IPS-18a (cell line): ENCODE measurements around the gene EXOC2.
"Not testable (repeated sequence)": the region's sequence is repeated elsewhere in the genome, so short reads cannot be mapped to it uniquely, and the experiment has no call there.

Source experiments
- H3K27ac ChIP-seq: one replicate; pipeline ENCODE4 v1.5.1; 2013; ENCODE audit warnings: low read length
- H3K27me3 ChIP-seq: one replicate; pipeline ENCODE4 v1.6.1; 2013; ENCODE audit warnings: mild to moderate bottlenecking, low read length; ENCODE audit not compliant: control insufficient read depth, insufficient read depth
- H3K36me3 ChIP-seq: one replicate; pipeline ENCODE4 v1.6.1; 2013; ENCODE audit warnings: low read depth, low read length; ENCODE audit not compliant: control insufficient read depth
- H3K4me1 ChIP-seq: one replicate; pipeline ENCODE4 v1.6.1; 2013; ENCODE audit warnings: low read depth, low read length; ENCODE audit not compliant: control insufficient read depth
- H3K4me3 ChIP-seq: one replicate; pipeline ENCODE4 v1.5.1; 2013; ENCODE audit warnings: low read length
- H3K9ac ChIP-seq: one replicate; pipeline ENCODE4 v1.6.1; 2013; ENCODE audit warnings: mild to moderate bottlenecking, low read length, moderate library complexity
- H3K9me3 ChIP-seq: one replicate; pipeline ENCODE4 v1.6.1; 2013; ENCODE audit warnings: low read depth, low read length; ENCODE audit not compliant: control insufficient read depth

The EXOC2 gene

DNA sequence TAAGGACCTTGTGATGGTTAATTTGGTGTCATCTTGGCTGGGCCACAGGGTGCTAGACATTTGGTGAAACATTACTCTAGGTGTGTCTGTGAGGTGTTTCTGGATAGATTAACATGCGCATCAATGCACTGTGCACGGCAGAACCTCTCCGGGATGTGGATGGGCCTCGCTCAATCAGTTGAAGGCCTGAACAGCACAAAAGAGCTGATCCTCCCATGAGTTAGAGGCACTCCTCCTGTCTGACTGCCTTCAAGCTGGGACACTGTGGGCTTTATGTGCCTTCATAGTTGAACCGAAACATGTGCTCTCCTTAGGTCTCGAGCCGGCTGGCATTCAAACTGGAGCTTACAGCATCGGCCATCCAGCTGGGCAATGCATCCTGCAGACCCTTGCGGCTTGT lies 124.9 kb downstream of the EXOC2 start:
- Histone ChIP-seq H3K27ac (no peak overlapping the region), H3K9me3 (no peaks in the 10 kb centered on the region), H3K9ac (no peak overlapping the region), H3K4me1 (no peaks in the 10 kb centered on the region), H3K4me3 (no peak overlapping the region), H3K36me3 (peaks cover 11% of the 10 kb centered on the region), H3K27me3 (no peaks in the 10 kb centered on the region)

DNA sequence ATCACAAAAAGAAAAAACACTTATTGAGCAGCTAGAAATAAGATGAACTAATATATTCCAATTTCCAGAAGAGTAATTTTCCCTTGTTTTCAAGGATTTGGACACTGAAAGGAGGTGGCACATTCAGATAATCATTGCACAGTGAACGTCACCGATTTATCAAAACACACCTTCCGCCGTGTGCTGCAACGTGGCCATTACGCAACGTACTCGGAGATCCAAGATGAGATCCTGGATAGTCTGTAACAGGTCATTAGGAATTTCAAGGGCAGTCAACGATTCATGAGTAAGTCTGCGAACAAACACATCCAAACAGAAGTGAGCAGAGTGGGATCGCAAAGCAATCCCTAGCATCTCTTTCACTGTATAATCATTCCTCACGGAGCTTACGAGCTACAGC lies 129.1 kb downstream of the EXOC2 start:
- H3K27ac ChIP-seq, result no peak overlapping the region
- H3K27me3 ChIP-seq, result no peaks in the 10 kb centered on the region
- H3K9ac ChIP-seq, result no peak overlapping the region
- no peaks in the 10 kb centered on the region for H3K4me1 ChIP-seq
- no peak overlapping the region for H3K4me3 ChIP-seq
- no peaks in the 10 kb centered on the region for H3K9me3 ChIP-seq
- H3K36me3 ChIP-seq, result peaks cover 24% of the 10 kb centered on the region

DNA sequence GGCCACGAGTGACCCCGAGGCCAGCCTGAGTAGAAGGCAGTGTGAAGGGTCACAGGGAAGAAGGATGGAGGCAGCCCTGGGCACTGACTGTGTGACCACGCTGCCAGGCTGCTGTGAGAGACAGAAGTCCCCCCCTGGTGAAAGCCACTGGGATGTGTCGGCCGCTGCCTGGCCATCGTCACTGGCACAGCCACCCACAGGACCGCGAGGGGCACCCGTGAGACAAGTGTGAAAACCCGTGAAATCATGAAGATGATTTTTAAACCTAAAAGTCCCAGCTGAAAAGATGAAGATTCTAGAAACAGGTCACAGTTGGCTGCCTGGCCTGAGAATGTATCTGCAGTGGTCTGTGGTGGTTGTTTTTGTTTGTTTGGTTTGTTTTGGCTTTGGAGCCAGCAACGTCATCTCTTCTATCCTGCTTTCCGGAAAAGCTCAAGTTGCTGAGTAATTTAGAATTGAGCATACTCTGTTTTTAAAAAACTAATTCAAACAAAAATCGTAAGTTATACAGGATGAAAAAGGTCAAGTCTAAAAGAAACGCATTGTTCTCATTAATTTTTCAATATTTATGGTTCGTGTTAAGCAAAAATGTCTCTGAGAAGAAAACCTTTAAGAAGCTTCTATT lies 130.8 kb downstream of the EXOC2 start:
- H3K4me1 ChIP-seq, result no peaks in the 10 kb centered on the region
- H3K27ac ChIP-seq, result no peak overlapping the region
- H3K4me3 ChIP-seq, result no peak overlapping the region
- H3K9ac ChIP-seq, result no peak overlapping the region
- H3K36me3 ChIP-seq, result peaks cover 24% of the 10 kb centered on the region
- no peaks in the 10 kb centered on the region for H3K27me3 ChIP-seq
- H3K9me3 ChIP-seq, result no peaks in the 10 kb centered on the region

DNA sequence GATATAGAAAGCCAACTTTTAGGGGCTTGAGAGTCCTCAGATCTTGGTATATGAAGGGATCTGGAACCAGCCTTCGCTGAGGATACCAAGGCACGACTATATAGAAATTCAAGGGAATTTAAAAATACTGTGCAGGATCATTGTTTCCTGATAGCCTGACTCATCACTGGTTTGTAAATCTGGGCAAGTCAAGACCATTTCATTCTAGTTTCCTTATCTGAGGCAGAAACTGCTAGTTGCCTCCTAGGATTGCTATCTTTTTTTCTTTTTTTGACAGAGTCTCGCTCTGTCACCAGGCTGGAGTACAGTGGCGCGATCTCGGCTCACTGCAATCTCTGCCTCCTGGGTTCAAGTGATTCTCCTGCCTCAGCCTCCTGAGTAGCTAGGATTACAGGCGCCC lies 131.6 kb downstream of the EXOC2 start:
- H3K27me3 ChIP-seq, H3K27ac ChIP-seq, H3K4me3 ChIP-seq, H3K4me1 ChIP-seq, H3K9me3 ChIP-seq, H3K9ac ChIP-seq: not testable (repeated sequence)
- peaks cover 25% of the 10 kb centered on the region for H3K36me3 ChIP-seq

DNA sequence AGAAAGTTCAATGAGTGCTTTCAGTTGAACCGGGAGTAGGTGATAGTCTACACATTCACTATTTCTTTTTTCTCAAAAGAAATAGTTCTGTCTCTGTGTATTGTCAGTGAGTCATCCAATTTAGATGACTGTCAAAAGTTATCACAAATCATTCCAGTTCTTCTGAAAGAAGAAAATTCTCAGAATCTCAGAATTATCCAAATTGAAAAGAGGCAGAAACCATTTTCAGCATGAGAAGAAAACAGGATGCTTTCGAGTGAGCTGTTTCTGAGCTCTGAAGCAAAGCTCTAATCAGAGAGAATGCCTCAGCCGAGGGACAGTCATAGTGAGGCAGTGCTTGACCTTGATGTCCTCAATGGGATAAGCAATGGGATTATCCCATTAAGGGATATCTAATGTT lies 134.0 kb downstream of the EXOC2 start:
- H3K4me1 ChIP-seq, result no peaks in the 10 kb centered on the region
- no peaks in the 10 kb centered on the region for H3K27me3 ChIP-seq
- no peak overlapping the region for H3K9ac ChIP-seq
- H3K9me3 ChIP-seq, result no peaks in the 10 kb centered on the region
- no peak overlapping the region for H3K4me3 ChIP-seq
- H3K27ac ChIP-seq, result no peak overlapping the region
- peaks cover 30% of the 10 kb centered on the region for H3K36me3 ChIP-seq

DNA sequence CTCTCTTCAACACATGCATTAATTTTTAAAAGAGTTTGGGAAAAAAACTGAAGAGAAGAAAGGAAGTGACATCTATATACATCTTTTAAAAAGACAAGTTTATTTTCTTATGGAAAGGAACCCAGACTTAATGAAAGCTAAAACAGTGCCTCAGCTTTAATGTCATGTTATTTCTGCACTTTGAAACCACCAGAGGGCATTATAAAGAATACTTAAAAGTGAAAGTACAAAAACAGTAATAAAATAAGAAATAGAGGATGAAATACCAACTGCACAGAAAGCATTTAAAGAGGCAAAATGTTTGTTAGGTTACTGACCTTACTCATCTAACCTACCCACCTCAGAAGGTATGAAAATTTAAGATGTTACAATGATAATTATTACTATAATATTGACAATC lies 134.8 kb downstream of the EXOC2 start:
- H3K36me3 ChIP-seq, result peaks cover 33% of the 10 kb centered on the region
- no peaks in the 10 kb centered on the region for H3K9me3 ChIP-seq
- H3K9ac ChIP-seq, result no peak overlapping the region
- H3K4me1 ChIP-seq, result no peaks in the 10 kb centered on the region
- no peaks in the 10 kb centered on the region for H3K27me3 ChIP-seq
- no peak overlapping the region for H3K4me3 ChIP-seq
- no peak overlapping the region for H3K27ac ChIP-seq

DNA sequence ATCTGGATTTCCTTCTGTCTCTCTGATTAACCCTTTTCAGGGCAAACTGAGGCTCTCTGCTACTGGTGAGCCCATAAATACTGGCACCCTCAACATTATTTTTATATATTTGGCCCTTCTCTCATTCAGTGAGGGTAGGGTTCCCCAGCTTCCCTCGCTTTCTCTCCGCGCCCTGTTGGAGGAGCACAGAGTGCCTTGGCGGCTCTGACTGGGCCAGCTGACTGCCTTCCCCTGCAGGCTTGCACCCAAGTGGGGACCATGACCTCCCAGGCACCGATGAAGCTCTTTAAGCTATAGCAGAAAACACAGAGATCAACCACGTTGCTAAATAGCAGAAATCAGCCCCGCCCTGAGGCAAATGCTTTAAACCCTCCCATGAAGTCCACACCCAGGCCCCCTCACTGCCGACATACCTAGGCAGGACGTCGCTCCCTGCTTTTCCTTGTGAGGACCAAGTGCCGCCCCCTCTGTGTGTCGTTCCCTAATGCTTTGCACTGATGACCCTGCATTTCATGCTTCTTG lies 141.0 kb downstream of the EXOC2 start:
- Histone ChIP-seq H3K9me3 (no peaks in the 10 kb centered on the region), H3K4me1 (peaks cover 15% of the 10 kb centered on the region), H3K9ac (no peak overlapping the region), H3K27ac (no peak overlapping the region), H3K27me3 (no peaks in the 10 kb centered on the region), H3K4me3 (no peak overlapping the region), H3K36me3 (peaks cover 26% of the 10 kb centered on the region)

DNA sequence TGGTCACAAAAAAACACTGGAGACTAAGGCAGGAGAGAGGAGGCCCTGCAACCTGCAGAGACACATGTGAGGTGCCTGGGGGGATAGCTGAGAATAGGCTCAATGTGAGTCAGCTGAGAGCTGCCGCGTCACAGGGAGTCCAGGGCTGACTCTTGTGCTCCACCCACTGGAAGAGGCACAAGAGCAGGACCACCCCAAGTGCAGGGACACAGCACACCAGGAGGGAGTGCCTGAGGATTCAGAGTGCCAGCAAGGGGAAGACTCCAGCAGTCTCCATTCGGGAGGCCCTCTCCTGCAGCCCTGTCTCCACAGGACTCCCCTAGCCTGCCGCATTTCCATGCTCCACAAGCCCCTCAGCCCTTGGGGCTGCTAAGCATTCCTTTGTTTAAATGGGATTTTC lies 141.5 kb downstream of the EXOC2 start:
- H3K4me1 ChIP-seq, result peaks cover 15% of the 10 kb centered on the region
- no peak overlapping the region for H3K9ac ChIP-seq
- no peak overlapping the region for H3K27ac ChIP-seq
- no peaks in the 10 kb centered on the region for H3K27me3 ChIP-seq
- H3K9me3 ChIP-seq, result no peaks in the 10 kb centered on the region
- H3K36me3 ChIP-seq, result peaks cover 25% of the 10 kb centered on the region
- no peak overlapping the region for H3K4me3 ChIP-seq

DNA sequence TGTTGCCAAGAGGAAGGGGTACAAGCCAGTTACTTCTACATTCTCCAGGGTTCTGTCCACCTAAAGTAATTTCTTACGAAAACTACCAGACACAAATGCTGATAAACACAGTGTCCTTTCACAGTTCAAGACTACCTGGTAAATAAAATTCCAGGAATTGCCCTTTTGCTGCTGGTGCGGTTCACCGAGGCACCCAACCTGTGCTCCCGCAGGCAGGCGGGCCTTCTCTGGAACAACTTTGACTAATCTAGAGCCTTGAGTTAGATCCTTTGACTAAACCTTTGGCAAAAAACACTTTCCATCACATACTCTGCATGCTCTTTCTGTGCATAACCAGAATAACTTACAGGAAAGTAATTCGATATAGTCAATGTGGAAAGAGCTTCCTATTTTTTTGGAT lies 143.0 kb downstream of the EXOC2 start:
- Histone ChIP-seq H3K9ac (no peak overlapping the region), H3K4me3 (no peak overlapping the region), H3K36me3 (peaks cover 12% of the 10 kb centered on the region), H3K27ac (no peak overlapping the region), H3K9me3 (no peaks in the 10 kb centered on the region), H3K4me1 (peaks cover 15% of the 10 kb centered on the region), H3K27me3 (no peaks in the 10 kb centered on the region)

DNA sequence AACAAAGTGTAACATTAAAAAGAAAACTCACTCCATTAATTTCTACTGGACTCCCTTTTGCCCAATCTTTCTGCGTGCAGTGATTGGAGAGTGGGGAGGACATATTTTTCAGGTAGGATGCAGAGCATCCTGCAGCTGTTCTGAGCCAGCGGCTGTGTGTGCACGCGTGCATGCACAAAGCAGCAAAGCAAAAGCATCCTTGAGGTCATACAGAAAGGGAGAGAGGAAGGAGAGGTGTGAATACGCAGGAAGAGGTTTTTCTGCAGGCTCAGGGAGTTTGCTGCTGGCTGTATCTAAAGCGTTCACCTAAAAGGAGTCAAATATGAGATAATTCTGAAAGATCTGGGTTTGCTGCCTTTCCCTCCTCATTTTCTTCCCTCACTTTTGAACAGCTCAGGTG lies 144.4 kb downstream of the EXOC2 start:
- peaks cover 10% of the 10 kb centered on the region for H3K36me3 ChIP-seq
- no peak overlapping the region for H3K27ac ChIP-seq

DNA sequence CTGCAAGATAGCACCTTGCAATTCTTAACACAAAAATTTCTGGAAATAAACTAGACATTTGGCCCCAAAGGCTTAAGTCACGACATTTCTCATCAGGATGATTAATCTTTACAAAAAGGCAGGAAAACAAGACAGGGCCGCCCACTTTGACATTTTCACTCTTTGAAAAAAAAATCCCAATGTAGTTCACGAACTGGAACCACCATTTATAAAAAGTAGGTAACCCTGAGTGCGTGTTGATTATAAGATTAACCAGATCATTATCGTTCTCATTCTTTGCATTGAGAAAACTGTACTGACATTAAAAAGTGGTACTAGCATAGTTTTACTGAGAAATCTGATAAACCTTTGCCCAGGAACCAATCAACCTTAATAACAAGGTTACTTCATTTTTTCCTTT lies 144.8 kb downstream of the EXOC2 start:
- H3K4me1 ChIP-seq, result peaks cover 15% of the 10 kb centered on the region
- no peak overlapping the region for H3K27ac ChIP-seq
- H3K36me3 ChIP-seq, result peaks cover 9% of the 10 kb centered on the region
- no peak overlapping the region for H3K4me3 ChIP-seq
- H3K9me3 ChIP-seq, result no peaks in the 10 kb centered on the region
- H3K27me3 ChIP-seq, result no peaks in the 10 kb centered on the region
- H3K9ac ChIP-seq, result no peak overlapping the region

More for the DNA sequence above, 144.4 kb downstream of the EXOC2 start:
- no peaks in the 10 kb centered on the region for H3K9me3 ChIP-seq
- peaks cover 15% of the 10 kb centered on the region for H3K4me1 ChIP-seq
- H3K9ac ChIP-seq, result no peak overlapping the region
- H3K27me3 ChIP-seq, result no peaks in the 10 kb centered on the region
- no peak overlapping the region for H3K4me3 ChIP-seq

DNA sequence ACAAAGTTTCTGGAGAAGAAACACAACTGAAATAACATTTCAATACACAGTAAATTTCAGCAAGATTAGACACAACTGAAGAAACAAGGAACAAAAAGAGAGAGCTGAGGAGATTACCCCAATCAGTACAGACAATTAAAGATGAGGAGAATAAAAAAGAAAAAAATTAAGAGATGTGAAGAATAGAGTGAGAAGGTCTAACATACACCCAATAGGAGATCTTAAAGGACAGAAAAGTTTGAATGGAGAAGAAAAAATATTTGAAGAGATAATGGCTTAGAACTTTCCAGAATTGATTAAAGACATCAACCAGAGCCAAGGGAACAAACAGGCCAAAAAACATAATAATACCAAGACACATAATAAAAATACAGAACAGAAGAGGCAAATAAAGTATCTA lies 152.4 kb downstream of the EXOC2 start:
- Histone ChIP-seq H3K9me3 (no peaks in the 10 kb centered on the region), H3K4me3 (no peak overlapping the region), H3K36me3 (peaks cover 19% of the 10 kb centered on the region), H3K27me3 (no peaks in the 10 kb centered on the region), H3K4me1 (no peaks in the 10 kb centered on the region), H3K9ac (no peak overlapping the region), H3K27ac (no peak overlapping the region)
